NCI-H460 (cell line): Measurements from ENCODE around the gene FBXO2. TPM values are rescaled to one million over a fixed set of nuclear protein-coding genes. Genes with fewer than 3 reads are reported as not detected.
"Not testable (repeated sequence)": the region's sequence is repeated elsewhere in the genome, so short reads cannot be mapped to it uniquely, and the experiment has no call there.

Experiments
- DNase-seq: peaks from one replicate; pipeline ENCODE4 v3.0.0-alpha.2; 2016; ENCODE audit warnings: low read depth; ENCODE audit errors: extremely low read depth
- total RNA-seq: library from RNA; depleted of rRNA; stranded (reverse); fragments of >200 nt; shearing (Covaris generic); gene quantifications from 2 replicates; pipeline ENCODE4 v1.2.3, GENCODE V29; 2014

FBXO2 gene
- total RNA-seq, 1 experiment from 2014 or later: 0.50 TPM

DNA sequence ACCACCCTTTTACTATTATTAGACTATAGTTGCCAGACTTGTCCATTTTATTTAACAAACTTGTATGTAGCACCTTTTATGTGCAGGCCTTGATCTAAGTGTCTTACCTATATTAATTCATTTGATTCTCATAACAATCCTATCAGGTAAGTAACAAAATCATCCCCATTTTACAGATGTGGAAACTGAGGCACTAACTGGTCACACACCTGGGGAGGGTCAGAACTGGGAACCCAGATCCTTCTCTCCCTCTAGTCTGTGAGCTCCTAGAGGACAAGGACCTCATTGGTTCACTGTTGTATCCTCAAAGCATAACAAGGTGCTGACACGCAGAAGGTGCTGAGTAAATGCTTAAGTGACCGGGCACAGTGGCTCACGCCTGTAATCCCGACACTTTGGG is 14.9 kb downstream of the FBXO2 start:
- no peak for DNase-seq

DNA sequence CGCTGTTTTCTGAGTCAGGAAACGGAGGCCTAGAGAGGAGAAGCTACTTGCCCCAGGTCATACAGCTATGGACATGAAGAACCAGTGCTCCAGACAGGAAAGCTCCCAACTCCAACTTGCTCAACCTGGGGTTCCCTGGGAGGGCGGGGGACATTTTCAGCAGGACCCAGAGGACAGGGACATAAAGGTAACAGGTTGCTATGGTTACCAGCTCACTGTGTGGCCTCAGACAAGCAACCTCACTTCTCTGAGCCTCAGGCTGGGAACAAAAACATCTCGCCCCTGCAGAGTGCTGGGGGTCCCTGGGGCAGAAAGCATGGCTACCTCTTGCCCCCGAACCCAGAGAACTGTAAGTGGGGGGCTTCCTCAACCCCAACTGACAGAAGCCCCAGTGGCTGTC is 16.1 kb downstream of the FBXO2 start:
- no peak for DNase-seq

DNA sequence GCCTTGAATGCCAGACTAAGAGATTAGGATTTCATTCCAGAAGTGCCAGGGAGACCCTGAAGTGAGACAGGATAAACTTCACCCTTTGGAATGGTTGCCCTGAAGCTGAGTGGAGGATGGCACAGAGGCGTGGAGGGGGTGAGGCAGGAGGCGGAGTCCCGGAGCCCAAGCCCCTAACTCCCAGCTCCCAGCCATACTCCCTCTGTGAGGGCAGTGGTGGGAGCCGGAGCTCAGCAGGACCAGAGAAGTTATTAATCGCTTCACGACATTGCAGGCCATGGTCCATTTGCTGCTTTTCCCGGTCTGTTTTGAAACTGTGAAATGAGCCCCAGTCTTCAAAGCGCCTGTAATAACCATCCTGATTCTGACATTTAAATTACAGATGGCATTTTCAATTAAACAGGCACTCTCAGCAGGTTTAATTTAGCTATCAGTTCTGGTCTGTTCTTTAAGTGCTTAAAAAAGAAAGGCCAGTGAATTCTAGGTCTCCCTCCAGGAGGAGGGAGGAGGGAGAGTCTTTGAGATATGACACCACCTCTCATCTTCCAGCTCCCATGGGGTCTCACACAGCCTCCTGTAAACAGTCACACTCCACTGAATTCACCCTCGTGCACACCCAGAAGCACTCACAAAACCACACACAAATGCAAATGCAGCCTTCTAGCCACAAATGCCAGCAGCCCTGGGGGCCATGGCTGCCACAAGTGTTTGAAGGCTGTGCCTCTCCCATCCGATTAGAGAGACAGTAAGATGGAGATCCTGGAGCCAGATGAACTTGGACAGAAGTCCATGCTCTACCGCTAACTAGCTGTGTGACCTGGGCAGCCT is 19.6 kb downstream of the FBXO2 start:
- no peak for DNase-seq

DNA sequence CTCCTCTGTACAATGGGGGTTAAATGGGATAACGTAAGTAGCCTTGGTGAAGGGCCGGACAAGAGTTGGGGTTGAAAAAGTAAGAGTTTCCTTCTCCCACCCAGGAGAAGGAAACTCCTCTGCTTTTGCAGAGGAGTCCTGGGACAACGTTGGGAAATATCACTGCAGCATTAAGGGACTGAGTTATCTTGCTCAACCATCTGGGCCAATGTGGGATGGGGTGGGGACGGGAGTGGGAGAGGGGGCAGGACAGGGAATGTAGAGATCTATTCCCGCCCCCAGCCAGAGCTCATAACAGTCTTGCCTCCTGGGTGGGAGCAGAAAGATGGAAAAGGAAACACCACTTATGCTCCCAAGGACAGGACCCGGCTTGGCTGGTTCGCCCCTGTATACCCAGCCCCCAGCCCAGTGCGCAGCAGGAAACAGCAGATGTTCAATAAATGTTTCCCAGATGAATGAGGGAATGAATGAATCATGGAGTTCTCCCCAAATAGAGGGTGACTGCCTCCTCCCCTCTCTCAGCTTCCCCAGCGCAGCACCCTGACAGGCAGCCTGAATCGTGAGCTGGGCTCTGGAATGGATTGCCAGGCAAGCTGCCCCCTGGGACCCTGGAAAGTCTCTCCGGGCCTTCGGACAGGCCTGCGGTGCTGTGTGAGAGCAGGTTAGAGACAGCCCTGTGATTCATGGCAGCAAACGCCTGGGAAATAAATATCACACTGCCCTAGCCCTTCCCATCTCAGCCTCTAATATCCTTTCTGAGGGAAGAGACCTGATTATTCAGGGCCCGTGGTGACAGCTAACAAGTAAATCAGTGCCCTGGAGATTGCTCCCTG is 24.8 kb downstream of the FBXO2 start:
- no peak for DNase-seq

DNA sequence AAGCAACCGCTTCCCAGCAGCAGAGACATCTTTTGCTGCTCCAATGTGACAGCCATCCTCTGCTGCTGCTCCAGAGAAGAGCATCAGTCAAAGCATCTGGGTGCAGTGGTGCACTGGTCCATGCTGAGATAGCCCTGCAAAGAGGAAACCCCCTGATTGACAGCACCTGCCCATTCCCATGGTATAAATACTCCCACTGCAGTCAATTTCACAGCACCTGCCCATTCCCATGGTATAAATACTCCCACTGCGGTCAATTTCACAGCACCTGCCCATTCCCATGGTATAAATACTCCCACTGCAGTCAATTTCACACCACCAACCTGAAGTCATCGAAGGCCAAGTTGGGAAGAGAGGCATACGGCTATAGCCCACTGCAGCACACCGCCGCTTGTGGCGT is 25.5 kb downstream of the FBXO2 start:
- no peak for DNase-seq

DNA sequence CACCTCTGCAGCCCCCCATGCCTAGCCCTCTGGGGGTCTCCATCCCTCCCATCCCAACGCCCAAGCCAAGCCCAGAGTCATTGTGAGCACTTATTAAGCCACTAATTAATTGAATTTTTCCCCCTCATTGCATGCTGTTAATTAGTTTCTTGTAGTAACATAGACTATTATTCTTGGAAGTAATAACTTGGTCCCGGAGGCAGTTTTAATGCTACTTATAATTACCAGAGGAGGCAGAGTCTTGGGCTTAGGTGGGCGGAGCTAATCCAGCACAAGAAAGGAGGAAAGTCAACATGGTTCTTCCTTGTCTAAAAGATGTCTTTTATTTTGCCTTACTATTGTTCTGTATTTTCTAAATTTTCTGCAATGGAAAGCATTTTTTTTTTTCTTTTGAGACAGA is 27.7 kb downstream of the FBXO2 start:
- DNase-seq: no peak

DNA sequence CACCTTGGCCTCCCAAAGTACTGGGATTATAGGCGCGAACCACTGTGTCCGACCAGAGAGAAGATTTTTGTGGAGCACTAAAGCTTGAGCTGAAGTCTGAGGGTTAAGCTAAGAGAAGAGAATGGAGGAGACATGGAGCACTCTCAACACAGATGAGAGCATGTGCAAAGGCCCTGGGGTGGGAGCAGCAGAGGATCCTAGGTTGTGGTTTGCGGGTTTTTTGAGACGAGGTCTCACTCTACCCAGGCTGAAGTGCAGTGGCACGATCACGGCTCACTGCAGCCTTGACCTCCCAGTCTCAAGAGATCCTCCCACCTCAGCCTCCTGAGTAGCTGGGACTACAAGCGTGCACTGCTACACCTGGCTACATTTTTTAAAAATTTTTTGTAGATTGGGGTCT is 30.5 kb downstream of the FBXO2 start:
- DNase-seq: no peak

DNA sequence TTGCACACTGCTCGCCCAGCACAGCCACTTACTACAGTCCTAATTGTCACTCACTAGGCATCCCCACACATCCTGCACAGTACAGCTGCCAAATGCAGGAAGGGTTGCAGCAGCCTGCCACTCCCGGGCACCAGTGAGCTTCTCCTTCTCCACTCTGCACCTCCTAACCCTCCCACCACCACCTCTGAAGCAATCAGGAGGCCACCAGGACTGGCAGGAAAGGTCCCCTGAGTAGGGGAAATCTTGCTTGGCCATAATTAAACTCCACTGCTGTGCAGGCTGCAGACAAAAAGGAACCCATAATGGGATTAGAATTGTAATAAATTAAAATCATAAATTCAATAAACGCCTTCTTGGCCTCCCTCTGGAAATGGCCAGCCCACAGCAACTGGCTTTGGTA is 31.8 kb downstream of the FBXO2 start:
- DNase-seq: no peak

DNA sequence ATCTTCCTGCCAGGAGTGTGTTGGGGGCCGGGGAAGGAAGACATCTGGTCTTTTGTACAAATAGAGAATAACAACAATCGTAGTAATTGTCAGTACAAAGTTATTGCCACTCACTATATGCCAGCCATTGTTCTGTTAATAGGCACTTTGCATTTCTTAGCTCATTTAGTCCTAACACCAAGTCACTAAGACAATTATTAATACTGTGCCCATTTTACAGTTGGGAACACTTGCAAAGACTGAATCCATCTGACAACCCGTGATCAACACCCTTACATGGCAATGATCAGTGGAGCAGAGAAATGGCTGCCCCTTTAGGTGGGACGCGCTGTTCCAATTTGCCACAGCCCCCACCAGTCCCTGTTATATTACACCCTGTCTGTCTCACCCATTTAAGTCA is 33.3 kb downstream of the FBXO2 start:
- no peak for DNase-seq

DNA sequence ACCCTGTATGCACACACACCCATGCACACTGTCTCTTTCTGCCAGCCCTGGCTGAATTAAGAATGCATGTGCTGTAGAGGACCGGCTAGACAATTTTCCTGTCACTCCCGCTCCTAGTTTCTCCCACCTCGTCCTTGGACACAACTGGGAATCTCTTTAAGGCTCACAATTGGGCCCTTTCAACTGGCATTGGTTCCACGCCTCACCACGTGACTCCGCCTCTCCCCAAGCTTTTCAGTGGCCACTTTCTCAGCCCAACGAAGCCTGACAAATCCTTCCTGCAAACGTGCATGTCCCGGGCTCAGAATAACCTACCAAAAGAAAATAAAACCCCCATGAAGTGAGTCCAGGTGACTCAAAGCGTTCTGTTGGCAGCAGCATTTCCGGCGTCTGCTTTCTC is 33.8 kb downstream of the FBXO2 start:
- DNase-seq: no peak

DNA sequence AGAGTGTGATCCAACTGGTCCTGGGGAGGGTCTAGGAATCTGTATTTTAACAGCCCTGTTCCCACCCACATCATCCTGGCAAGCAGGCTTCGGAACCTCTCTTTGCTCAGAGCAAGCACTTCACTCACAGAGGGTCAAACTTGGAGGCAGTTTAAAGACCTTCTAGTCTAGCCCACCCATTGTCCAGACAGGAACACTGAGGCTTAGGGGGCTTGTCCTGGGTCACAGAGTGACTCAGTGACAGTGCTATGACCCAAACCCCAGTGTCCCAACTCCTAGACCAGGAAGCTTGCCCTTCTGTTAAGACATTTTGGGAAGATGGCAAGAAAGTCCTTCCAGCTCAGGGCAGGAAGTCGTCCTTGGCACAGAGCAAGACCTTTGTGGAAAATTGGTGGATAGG is 36.5 kb downstream of the FBXO2 start:
- DNase-seq: no peak

DNA sequence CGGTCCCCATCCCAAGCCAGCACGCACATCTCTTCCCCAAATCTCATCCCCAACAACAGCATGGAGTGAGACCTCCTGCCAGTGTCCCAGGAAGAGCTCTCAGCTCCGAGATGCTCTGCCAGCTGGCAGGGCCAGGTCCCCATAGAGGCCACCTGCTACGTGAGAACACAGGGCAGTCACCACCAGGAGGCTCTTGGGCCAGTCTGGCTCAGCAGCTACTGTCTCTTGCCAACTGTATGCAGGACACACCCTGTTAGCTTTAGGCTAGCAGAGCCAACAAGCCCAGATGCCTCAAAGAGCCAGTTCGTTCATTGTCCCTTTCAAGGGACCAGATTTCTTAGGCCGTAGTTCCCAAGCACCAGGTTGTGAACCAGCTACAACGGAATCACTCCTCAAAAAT is 36.9 kb downstream of the FBXO2 start:
- no peak for DNase-seq

DNA sequence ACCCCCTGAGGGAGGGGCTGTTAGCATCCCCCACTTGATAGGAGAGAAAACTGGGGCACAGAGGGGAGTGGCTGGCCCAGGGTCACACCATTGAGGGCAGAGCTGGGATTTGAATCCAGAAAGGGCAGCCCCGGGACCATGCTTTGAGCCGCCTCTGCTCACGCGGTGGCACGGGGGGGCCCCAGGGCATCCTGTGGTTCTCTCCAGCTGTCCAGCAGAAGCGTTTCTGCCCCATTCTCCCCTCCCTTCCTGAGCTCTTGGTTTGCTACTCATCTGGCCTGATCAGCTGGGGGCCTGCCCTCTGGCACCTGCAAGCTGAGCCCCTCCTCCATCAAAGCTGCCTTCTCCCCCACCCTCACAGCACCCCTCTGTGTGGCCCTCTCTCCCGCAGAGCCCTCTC is 37.5 kb downstream of the FBXO2 start:
- no peak for DNase-seq

DNA sequence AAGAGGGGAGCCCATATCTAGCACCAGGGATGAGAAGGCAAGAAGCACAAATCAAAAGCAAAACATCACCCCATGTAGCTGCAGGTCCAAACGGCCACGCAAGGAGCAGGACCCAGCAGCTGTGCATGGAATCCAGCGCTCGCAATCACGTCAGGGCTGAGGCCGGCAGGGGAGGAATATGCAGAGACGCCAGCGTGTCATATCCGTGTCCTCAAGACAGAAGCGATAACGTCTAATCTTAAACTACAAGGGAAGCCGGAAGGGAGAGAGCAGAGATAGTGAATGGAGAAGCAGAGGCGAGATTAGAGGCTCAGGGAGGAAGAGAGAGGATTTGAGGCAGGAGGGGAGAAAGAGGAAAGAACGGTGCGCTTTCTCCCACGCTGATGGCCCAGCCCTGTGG is 39.1 kb downstream of the FBXO2 start:
- DNase-seq: no peak

DNA sequence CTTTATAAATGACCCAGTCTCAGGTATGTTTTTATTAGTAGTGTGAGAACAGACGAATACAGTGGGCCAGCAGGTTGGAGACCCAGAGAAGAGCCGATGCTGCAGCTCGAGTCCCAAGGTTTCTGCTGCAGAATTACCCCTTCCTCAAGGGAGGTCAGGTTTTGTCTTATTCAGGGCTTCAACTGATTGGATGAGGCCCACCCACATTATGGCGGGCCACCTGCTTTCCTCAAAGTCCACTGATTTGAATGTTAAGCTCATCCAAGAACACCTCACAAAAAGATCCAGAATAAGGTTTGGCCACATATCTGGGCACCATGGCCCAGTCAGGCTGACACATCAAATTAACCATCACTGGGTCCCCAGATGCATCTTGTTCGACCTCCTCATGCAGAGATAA is 40.9 kb downstream of the FBXO2 start:
- DNase-seq: no peak

DNA sequence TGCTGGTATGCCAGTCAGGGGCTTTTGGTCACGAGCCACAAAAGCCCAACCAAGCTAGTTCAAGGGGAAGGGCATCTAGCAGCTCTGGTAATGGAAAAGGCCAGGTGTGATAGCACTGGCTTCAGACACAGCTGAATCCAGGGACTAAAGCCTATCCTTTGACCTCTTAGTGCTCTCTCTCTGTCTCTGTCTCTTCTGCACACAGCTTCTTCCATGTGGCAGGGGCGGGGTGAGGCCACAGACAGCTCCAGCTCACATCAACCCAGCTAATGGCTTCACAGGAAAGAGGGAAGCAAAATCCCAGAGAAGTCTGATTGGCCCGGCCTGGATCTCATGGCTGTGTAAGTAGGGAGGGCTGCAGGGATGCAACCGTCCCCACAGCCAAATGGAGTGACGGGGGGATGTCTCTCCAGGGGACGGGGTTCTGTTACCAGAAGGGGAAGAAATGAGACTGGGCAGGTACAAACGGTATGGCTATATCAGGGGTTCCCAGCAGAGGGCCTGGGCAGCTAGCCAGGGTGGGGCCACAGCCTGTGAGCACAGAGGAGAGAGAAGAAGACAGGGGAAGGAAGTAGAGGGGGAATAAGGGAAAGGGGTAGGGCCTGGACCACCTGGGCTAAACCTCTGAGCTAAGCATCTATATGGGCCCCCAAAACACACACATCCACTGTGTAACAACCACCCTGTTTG is 42.4 kb downstream of the FBXO2 start:
- DNase-seq: no peak

DNA sequence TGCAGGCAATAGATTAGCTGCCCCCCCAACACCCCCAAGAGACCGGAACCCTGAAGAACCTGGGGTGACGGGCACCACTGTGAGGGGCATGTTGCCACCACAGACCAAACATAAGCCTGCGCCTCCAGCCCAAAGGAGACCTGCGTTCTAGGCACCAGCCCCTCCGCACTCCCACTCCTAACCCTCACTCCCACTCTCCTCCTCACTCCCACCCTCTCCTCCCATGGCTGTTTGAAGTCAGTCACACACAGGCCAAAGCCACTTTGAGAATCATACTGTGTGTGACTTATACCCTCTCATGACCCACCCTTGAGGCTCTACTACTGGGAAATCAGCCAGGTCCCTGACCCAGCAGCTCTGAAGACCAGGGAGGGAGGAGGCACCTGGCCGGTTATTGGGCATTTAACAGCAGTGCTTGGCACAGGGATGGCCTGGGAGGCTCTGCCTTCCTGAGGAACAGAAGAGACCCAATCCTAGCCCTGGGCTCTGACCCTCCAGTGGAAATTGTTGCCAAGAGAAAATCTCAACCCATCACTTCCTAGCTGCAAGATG is 43.5 kb downstream of the FBXO2 start:
- DNase-seq: no peak

DNA sequence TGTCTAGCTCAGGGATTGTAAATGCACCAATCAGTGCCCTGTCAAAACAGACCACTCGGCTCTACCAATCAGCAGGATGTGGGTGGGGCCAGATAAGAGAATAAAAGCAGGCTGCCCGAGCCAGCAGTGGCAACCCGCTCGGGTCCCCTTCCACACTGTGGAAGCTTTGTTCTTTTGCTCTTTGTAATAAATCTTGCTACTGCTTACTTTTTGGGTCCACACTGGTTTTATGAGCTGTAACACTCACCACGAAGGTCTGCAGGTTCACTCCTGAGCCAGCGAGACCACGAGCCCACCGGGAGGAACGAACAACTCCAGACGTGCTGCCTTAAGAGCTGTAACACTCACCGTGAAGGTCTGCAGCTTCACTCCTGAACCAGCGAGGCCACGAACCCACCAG is 44.9 kb downstream of the FBXO2 start:
- not testable (repeated sequence) for DNase-seq

DNA sequence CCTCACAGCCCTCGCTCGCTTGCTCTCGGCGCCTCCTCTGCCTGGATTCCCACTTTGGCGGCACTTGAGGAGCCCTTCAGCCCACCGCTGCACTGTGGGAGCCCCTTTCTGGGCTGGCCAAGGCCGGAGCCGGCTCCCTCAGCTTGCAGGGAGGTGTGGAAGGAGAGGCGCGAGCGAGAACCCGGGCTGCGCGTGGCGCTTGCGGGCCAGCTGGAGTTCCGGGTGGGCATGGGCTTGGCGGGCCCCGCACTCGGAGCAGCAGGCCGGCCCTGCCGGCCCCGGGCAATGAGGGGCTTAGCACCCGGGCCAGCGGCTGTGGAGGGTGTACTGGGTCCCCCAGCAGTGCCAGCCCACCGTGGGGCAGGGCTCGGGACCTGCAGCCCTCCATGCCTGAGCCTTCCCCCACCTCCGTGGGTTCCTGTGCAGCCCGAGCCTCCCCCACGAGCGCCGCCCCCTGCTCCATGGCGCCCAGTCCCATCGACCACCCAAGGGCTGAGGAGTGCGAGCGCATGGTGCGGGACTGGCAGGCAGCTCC is 45.6 kb downstream of the FBXO2 start:
- not testable (repeated sequence) for DNase-seq

DNA sequence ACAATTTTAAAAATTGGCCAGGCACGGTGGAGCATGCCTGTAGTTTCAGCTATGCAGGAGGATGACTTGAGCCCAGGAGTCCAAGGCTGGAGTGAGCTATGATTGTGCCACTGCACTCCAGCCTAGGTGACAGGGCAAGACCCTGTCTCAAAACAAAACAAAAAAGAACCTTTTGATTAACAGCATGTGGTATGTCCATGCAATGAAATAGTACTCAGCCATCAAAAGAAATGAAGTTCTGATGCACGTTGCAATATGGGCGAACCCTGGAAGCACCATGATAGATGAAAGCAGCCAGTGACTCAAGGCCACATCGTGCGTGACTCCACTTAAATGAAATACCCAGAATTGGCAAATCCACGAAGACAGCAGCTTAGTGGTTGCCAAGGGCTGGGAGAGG is 47.5 kb downstream of the FBXO2 start:
- no peak for DNase-seq

DNA sequence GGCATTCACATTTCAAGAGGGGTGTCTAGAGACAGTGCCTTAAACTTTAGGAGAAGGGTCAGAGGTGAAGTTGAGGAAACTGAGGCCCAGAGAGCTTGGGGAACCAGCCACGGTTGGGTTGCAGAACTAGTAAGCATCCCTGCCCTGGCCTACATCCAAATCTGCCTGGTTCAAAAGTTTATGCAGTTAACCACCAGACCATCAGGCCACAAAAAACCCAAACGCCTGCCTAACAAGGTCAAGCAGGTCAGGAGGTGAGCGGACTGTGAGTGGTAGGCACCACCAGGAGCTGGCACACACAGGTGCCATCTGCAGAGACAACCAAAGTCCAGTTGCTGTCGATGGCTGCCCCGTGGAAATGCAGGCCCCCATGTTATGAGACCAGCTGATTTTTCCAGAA is 51.2 kb downstream of the FBXO2 start:
- DNase-seq: no peak
